Stimulated activated CD8-positive, alpha-beta memory T cell treated with anti-CD3 and anti-CD28 coated beads, Interleukin-2, amount 100 ng/mL, for 1 hour (primary cell): Measurements from ENCODE around the gene CTNNA3.

Experiments used
- DNase-seq, 2 donors: peaks; one replicate each; pipeline ENCODE4 v3.0.0-alpha.2; 2020; ENCODE audit warnings: low read depth in 2 of 2

CTNNA3 gene

GRCh38 chr10:67017218-67017617 lies 678.8 kb downstream of the CTNNA3 start:
- no peak for DNase-seq

DNA sequence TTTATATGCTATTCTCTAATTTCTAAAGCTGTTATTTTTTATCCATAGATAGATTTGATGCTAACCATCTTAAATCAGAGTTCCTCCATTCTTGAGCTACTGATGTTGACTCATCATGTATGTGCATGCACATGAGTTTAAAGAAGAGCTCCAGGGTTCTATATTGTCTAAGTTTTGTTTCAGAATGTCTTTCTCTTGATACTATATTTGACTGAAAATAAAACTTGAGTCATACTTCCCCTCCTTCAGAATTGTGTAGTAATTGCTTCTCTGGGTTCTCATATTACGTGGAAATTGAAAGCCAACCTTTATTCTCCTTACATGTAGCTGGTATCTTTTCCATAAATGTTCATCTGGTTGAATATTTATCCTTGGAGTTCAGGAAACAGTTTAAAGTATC lies 680.8 kb downstream of the CTNNA3 start:
- no peak for DNase-seq

- no peak for DNase-seq
These were observed 684.0 kb downstream of the CTNNA3 start for GRCh38 chr10:67011981-67012380.

DNA sequence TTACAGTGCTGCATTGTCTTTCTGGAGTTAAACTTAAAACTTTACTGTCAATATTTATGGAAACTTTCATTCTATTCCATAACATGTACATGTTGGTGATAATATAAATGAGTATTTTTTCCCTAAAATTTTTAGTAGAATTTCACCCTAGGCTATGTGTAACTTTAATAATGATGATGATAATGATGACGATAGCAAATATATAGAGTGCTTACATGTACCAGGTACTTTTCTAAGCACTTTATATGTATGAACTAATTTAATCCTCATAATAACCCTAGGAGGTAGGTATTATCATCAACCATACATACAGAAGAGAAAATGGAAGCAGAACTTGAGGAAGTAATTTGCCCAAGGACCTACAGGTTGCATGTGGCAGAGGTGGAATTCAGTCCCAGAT lies 684.5 kb downstream of the CTNNA3 start:
- no peak for DNase-seq

GRCh38 chr10:67005981-67006380 lies 690.0 kb downstream of the CTNNA3 start:
- no peak for DNase-seq

DNA sequence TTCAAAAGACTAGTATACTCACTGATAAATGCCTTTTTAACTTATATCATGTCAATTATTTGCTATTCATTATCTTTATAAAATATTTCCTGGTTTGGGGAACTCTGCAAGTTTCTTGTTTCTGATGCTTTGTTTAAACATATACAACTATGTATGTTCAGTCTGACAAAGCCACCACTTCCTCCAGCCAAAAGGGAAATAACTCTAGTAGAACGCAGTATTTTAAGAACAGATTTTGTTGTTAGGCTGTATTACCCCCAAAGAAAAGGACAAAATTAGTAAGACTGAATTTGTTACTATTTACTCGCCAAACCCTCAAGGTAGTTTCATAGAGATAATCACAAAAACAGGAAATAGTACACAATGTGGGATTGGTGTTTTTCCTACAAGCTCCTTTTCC lies 691.3 kb downstream of the CTNNA3 start:
- DNase-seq: no peak

DNA sequence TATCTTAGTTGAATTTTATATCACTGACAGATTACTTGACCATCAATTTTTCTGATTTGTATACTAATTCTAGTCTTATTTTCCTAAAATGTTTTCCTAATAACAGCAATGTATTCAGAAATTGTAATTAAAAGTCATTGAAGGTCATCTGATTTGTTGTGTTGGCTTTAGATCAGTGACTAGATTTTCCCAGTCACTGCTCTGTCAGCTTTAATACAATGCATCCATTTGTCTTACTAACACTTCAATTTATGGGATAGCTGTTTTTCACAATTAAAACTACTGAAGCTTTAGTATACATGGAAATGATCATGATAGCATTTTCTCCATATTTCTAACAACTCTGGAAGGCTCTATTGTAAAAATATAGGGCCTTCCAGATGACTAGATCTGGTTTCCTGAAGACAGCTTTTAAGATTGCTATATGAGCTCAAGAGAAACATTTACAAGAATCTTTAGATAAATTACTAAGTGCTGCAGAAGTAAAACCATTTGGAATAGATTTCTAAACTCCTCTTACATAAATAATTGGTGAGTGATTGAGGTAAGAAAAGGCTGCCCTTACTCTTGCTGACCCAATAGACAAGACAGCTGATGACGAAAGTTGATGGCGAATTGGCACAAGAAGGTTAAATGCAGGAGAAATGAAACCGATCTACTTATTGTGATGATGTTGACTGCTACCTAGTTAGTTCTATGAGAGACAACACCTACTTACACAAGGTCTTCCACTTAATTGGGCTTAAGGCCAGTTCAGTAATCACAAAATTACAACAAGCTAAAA lies 696.0 kb downstream of the CTNNA3 start:
- no peak for DNase-seq

DNA sequence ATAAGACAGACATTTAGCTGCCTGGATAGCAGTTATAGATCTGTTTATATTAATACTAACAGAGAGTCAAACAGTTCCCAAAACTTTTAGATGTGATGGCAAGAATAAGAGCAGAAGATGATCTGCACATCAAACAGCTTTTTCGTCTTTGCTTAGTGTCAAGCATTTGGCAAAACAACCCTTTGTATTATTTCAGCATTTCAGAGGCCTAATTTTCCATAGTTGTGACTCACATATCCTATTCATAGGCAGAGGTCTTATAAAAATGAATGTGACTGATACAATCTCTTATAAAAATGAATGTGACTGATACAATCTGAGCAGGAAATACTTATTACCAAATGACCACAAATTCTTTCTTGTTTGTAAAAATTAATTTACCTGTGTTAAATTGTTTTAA lies 699.0 kb downstream of the CTNNA3 start:
- DNase-seq: no peak

DNA sequence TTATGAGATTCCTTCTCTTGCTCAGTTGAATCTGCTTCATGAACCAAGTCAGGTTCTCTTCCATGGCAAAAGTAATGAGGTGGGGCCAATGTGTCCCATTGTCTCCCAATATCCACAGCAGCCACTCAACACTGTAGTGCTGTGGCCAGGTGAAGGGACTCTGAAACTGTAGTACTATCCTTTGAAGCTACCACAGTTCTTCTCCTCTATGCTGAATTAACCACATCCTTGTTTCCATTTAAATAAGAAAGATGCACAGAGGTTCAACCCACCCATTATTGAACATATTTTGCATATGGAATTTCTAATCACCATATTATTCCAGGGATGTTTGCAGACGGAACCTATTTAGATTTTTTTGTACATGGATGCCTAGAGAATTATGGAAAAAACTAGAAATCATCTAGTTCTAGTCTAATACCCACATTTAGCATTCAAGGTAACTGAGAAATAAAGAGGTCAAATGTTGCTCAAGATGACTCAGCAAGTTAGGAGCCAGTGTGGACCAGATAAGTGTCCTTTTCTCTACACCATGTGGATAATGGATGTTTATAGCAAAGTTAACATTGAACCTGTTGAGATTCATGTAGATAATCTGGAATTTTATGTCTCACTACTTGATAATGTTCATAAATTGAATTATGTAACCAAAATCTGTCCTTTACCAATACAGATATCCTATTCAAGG lies 705.7 kb downstream of the CTNNA3 start:
- no peak for DNase-seq

- no peak for DNase-seq
These were observed 712.5 kb downstream of the CTNNA3 start for GRCh38 chr10:66983475-66983818.

DNA sequence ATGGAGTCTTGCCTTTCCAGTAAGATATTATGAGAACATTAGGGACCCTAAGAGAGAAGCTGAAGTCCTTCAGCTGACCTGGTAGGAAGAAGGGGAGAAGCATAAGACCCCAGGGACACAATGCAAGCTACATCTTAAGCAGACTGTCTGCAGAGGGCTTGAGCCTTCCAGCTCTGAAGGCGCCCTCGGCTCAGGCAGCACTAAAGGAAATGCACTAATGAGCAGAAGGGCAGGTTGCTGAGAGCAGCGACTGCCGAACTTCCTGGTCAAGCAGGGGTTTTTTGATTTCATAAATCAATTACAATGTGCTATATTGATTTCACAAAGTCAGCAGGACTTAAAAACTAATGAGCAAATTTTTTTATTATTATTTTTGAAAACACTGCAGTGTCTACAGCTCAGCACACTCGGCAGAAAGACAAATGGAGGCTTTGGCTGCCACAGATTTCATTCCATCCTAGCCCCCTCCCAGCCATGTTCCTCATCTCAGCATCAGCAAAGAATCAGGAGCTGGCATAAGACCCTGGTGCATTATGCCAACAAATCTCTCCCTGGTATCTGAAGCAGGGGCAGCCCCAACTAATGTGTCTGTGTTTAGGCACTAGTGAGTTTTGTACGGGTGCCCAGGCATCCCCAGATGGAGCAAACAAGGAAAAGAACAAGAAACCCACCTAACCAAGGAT lies 713.1 kb downstream of the CTNNA3 start:
- DNase-seq: no peak

DNA sequence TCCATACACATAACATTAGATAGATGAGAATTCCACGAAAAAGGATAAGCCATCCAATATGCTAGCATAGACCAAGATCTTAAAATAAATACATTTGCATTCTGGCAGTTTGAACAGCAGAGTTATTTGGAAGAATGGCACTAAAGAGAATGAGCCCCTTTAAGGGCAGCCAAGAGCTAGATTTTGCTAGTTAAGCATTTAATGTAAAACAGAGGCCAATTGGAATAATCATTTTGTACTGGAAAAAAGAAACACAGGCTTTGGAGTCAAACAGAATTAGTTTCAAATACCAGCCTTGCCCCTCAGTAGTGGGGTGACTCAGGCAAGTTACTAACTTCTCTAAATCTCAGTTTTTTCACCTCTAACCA lies 714.0 kb downstream of the CTNNA3 start:
- DNase-seq: no peak

DNA sequence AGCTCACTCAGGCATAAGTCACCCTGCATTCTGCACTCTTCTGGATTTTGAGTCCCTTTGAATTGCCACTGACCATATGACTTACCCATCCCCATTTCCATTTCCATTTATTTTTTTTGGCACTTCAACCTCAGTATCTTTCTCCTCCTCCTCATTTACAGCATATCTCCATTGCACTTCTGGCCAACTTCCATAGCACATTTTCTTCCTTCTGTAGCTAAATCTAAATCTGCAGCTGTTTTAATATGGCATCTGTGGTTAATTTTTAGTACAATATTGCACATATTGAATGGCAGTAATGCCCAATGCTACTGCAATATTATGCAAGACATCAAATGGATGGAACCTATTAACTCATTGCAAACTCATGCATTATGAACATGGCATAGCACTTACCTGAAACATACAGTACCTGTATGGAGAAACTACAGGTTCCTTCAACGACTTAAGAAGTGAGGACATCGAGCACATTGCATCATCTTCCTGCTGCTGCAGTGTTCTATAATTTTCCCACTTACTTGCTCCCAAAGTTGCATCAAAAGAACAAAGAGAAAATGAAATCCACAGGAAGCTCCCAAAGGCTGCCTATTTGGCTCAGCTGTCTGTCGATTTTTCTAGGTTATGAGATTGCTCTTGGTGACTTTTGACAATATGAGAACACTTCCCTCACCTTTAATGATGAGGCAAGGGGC lies 714.5 kb downstream of the CTNNA3 start:
- no peak for DNase-seq

GRCh38 chr10:66980246-66980815 lies 715.7 kb downstream of the CTNNA3 start:
- no peak for DNase-seq

DNA sequence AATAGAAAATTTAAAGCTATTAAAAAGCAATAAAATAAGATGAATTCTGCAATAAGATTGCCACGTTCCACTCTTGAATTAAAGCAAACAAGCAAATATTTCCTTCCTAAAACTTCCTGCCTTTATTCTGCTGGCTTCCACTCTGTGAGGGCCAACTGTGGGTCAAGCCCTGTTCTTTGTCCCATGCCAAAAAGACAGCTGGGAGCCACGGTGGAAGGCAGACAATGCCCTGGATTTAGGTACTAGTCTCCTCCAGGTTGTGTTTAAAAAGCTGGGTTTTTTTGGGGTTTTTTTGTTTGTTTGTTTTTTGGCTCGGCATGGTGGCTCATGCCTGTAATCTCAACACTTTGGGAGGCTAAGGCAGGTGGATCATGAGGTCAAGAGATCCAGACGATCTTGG lies 731.0 kb downstream of the CTNNA3 start:
- DNase-seq: no peak

DNA sequence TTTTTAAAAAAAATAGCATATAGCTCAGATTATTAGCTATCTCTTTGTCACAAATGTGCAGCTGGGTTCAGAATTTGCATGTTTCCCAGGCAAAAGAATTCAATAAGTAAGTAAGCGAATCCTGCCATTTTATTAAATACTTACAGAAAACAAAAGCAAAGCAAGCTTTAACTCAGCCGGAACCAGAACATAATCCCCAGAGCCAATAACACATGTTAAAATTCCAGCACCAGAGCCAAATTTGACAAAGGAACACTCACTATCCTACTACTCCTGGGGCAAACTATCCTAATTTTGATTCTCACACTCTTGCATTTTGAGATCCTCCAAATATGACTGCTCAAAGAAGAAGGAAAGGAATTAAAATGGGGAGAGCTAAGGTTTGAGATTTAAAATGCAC lies 737.5 kb downstream of the CTNNA3 start:
- no peak for DNase-seq

DNA sequence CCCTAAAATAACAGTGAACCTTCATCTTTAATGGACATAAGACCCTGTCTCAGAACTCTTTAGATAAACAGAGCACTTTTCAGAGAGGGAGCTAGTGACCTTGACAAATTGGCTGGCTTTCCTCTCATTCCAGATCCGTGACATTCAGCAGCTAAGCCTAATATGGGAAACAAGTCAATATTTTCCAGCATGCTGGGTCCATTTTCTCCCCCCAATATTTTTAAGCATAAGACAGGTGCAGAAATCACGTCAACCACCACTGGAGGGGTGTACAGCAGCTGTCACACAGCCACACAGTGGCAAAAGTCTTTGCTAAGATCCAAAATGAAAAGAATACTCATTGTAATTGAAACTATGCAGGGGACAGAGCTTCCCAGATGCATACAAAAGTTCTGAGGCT lies 744.1 kb downstream of the CTNNA3 start:
- no peak for DNase-seq

- DNase-seq: no peak
These were observed 752.4 kb downstream of the CTNNA3 start for GRCh38 chr10:66943590-66943989.

GRCh38 chr10:66942407-66942806 lies 753.6 kb downstream of the CTNNA3 start:
- no peak for DNase-seq

DNA sequence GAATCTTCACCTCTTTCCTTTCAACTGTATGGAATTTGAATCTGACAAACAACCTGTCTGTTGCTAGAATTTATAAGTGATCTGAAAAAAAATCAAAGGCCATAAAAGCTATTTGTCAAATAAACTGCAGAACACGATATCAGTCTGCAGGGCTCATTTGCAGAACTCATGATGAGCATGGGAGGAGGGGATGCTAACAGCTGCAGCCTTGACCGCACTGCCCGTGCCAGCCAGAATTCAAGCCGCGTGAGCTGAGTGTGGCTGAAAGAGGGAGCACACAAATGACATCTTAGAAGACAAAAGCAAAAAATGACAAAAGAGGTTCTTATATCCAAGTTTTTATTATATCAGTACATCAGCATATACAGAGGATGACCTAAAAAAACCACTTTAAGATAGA lies 754.5 kb downstream of the CTNNA3 start:
- DNase-seq: no peak

GRCh38 chr10:66940965-66941364 lies 755.0 kb downstream of the CTNNA3 start:
- no peak for DNase-seq

GRCh38 chr10:66934711-66935110 lies 761.3 kb downstream of the CTNNA3 start:
- DNase-seq: no peak
